ENCODE results near the gene ARID4A.
"Not testable (repeated sequence)": the region's sequence is repeated elsewhere in the genome, so short reads cannot be mapped to it uniquely, and the experiment has no call there.

Gene ARID4A

GRCh38 chr14:58298477-58299400 lies at the start of gene ARID4A:
Gene ARID4A, plus strand, starts transcription at chr14:58298555. Its CDS starts 1,300 bp downstream, at chr14:58299855.
- Histone ChIP-seq H3K4me3 (peak within 1 kb of the TSS; percentile 100), H3K27me3 (no peaks in the 10 kb centered on the region), H3K4me1 (peaks cover 24% of the 10 kb centered on the region), H3K27ac (peak within 1 kb of the TSS; percentile 96), H3K9me3 (no peaks in the 10 kb centered on the region), H4K20me1 (peaks cover 49% of the 10 kb centered on the region), H3K9ac (peak within 1 kb of the TSS; percentile 94), H3K36me3 (peaks cover 40% of the 10 kb centered on the region), H3K4me2 (peak within 1 kb of the TSS; percentile 79)
- TF ChIP-seq Cebpa-rat (IDR thresholded peaks at IDR 0.05): no peak

- no peak for TF ChIP-seq Cebpa-rat (IDR thresholded peaks at IDR 0.05)
- peaks cover 74% of the 10 kb centered on the region for H3K36me3 ChIP-seq
- H4K20me1 ChIP-seq: peaks cover 95% of the 10 kb centered on the region
Measured at GRCh38 chr14:58249611-58250010, 48.7 kb upstream of the ARID4A start.

GRCh38 chr14:58258156-58258555 lies 40.2 kb upstream of the ARID4A start:
- no peak overlapping the region for H3K9ac ChIP-seq
- H3K27ac ChIP-seq: no peak overlapping the region
- H3K4me3 ChIP-seq: no peak overlapping the region
- no peaks in the 10 kb centered on the region for H3K9me3 ChIP-seq
- H3K27me3 ChIP-seq: no peaks in the 10 kb centered on the region
- H3K36me3 ChIP-seq: peaks cover 99% of the 10 kb centered on the region
- H4K20me1 ChIP-seq: peaks cover 99% of the 10 kb centered on the region
- no peak overlapping the region for H3K4me2 ChIP-seq
- no peaks in the 10 kb centered on the region for H3K4me1 ChIP-seq
- no peak for TF ChIP-seq Cebpa-rat (IDR thresholded peaks at IDR 0.05)

More at GRCh38 chr14:58249611-58250010, 48.7 kb upstream of the ARID4A start:
- no peak overlapping the region for H3K9ac ChIP-seq
- H3K4me2 ChIP-seq: no peak overlapping the region
- no peak overlapping the region for H3K27ac ChIP-seq
- H3K4me3 ChIP-seq: no peak overlapping the region
- no peaks in the 10 kb centered on the region for H3K9me3 ChIP-seq
- H3K4me1 ChIP-seq: peaks cover 21% of the 10 kb centered on the region
- H3K27me3 ChIP-seq: no peaks in the 10 kb centered on the region

- H3K4me3 ChIP-seq, H3K9me3 ChIP-seq, H3K4me2 ChIP-seq, H3K27me3 ChIP-seq, H3K9ac ChIP-seq, H3K4me1 ChIP-seq, H3K27ac ChIP-seq: not testable (repeated sequence)
- Histone ChIP-seq H3K36me3 (peaks cover 100% of the 10 kb centered on the region), H4K20me1 (peaks cover 98% of the 10 kb centered on the region)
Measured at GRCh38 chr14:58262005-58262404, 36.4 kb upstream of the ARID4A start.

- no peak for TF ChIP-seq Cebpa-rat (IDR thresholded peaks at IDR 0.05)
- H3K4me2 ChIP-seq: no peak overlapping the region
- H3K4me1 ChIP-seq: no peaks in the 10 kb centered on the region
- H3K4me3 ChIP-seq: no peak overlapping the region
- no peak overlapping the region for H3K27ac ChIP-seq
- no peak overlapping the region for H3K9ac ChIP-seq
- no peaks in the 10 kb centered on the region for H3K27me3 ChIP-seq
- H4K20me1 ChIP-seq: peaks cover 98% of the 10 kb centered on the region
- H3K9me3 ChIP-seq: no peaks in the 10 kb centered on the region
- peaks cover 99% of the 10 kb centered on the region for H3K36me3 ChIP-seq
Measured at GRCh38 chr14:58265401-58265800, 33.0 kb upstream of the ARID4A start.

GRCh38 chr14:58270628-58271027 lies 27.7 kb upstream of the ARID4A start:
- H3K4me3 ChIP-seq: no peak overlapping the region
- no peak overlapping the region for H3K9ac ChIP-seq
- H3K4me2 ChIP-seq: no peak overlapping the region
- H3K36me3 ChIP-seq: peaks cover 88% of the 10 kb centered on the region
- TF ChIP-seq Cebpa-rat (IDR thresholded peaks at IDR 0.05): no peak
- peaks cover 12% of the 10 kb centered on the region; the same call in 1 of the 2 replicates for H3K4me1 ChIP-seq
- no peaks in the 10 kb centered on the region for H3K9me3 ChIP-seq
- no peaks in the 10 kb centered on the region for H3K27me3 ChIP-seq
- peaks cover 99% of the 10 kb centered on the region for H4K20me1 ChIP-seq
- H3K27ac ChIP-seq: no peak overlapping the region

- Histone ChIP-seq H3K27me3 (no peaks in the 10 kb centered on the region), H3K4me3 (no peak overlapping the region), H3K9me3 (no peaks in the 10 kb centered on the region), H4K20me1 (peaks cover 99% of the 10 kb centered on the region), H3K4me2 (no peak overlapping the region), H3K4me1 (peaks cover 21% of the 10 kb centered on the region; the same call in 1 of the 2 replicates), H3K27ac (no peak overlapping the region), H3K9ac (no peak overlapping the region), H3K36me3 (peaks cover 83% of the 10 kb centered on the region)
- TF ChIP-seq Cebpa-rat (IDR thresholded peaks at IDR 0.05): no peak
Measured at GRCh38 chr14:58272588-58273372, 25.6 kb upstream of the ARID4A start.

GRCh38 chr14:58274881-58275280 lies 23.5 kb upstream of the ARID4A start:
- H3K4me2 ChIP-seq: no peak overlapping the region
- peaks cover 99% of the 10 kb centered on the region for H4K20me1 ChIP-seq
- no peak overlapping the region for H3K4me3 ChIP-seq
- H3K36me3 ChIP-seq: peaks cover 79% of the 10 kb centered on the region
- no peak overlapping the region for H3K9ac ChIP-seq
- H3K9me3 ChIP-seq: no peaks in the 10 kb centered on the region
- H3K4me1 ChIP-seq: peaks cover 21% of the 10 kb centered on the region; the same call in 1 of the 2 replicates
- no peak for TF ChIP-seq Cebpa-rat (IDR thresholded peaks at IDR 0.05)
- no peak overlapping the region for H3K27ac ChIP-seq
- no peaks in the 10 kb centered on the region for H3K27me3 ChIP-seq

- no peak overlapping the region for H3K9ac ChIP-seq
- H3K27me3 ChIP-seq: no peaks in the 10 kb centered on the region
- H3K4me1 ChIP-seq: peaks cover 24% of the 10 kb centered on the region; the same call in 1 of the 2 replicates
- H3K36me3 ChIP-seq: peaks cover 76% of the 10 kb centered on the region
- H3K27ac ChIP-seq: no peak overlapping the region
- H3K4me3 ChIP-seq: no peak overlapping the region
- no peaks in the 10 kb centered on the region for H3K9me3 ChIP-seq
- no peak for TF ChIP-seq Cebpa-rat (IDR thresholded peaks at IDR 0.05)
- peaks cover 99% of the 10 kb centered on the region for H4K20me1 ChIP-seq
- H3K4me2 ChIP-seq: no peak overlapping the region
Measured at GRCh38 chr14:58275527-58276190, 22.7 kb upstream of the ARID4A start.

Data from BLaER1 (cell line).